ENCODE measurements around the gene GBP7.

The GBP7 gene

GRCh38 chr1:89125240-89125912 is 50.4 kb downstream of the GBP7 start:
- TF ChIP-seq, protein P1, sequence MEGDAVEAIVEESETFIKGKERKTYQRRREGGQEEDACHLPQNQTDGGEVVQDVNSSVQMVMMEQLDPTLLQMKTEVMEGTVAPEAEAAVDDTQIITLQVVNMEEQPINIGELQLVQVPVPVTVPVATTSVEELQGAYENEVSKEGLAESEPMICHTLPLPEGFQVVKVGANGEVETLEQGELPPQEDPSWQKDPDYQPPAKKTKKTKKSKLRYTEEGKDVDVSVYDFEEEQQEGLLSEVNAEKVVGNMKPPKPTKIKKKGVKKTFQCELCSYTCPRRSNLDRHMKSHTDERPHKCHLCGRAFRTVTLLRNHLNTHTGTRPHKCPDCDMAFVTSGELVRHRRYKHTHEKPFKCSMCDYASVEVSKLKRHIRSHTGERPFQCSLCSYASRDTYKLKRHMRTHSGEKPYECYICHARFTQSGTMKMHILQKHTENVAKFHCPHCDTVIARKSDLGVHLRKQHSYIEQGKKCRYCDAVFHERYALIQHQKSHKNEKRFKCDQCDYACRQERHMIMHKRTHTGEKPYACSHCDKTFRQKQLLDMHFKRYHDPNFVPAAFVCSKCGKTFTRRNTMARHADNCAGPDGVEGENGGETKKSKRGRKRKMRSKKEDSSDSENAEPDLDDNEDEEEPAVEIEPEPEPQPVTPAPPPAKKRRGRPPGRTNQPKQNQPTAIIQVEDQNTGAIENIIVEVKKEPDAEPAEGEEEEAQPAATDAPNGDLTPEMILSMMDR (IDR thresholded peaks at IDR 0.05; ENCODE audit: insufficient read depth, low read depth, low read length, missing control alignments) = no peak
- peak overlapping the region; percentile 14 for H3K4me3 ChIP-seq (ENCODE audit: low read length)

DNA sequence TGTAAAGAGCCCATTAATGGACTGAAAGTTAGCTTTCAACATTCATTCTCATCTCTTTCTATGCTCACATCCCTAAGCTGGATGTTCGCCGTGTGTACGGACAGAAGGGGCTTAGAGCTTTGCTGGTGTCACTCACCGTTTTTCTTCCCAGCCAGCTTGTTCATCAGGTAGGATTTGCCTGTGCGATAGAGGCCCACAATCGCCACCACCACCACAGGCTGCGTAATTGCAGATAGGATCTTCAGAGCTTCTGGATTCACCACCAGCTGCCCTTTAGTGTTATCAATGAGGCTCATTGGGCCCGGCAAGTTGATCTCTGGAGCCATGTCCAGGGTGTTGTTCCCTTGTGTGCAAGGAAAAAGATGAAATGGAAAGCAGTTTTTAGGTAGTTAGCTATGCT is 54.2 kb downstream of the GBP7 start:
- no peak overlapping the region for H3K4me3 ChIP-seq (ENCODE audit: low read length)
- no peak for DNase-seq (ENCODE audit: low read depth)
- TF ChIP-seq, protein P1 (IDR thresholded peaks at IDR 0.05; ENCODE audit: insufficient read depth, low read depth, low read length, missing control alignments) = no peak

More at GRCh38 chr1:89125240-89125912, 50.4 kb downstream of the GBP7 start:
- DNase-seq (ENCODE audit: low read depth) = peak; percentile 1

DNA sequence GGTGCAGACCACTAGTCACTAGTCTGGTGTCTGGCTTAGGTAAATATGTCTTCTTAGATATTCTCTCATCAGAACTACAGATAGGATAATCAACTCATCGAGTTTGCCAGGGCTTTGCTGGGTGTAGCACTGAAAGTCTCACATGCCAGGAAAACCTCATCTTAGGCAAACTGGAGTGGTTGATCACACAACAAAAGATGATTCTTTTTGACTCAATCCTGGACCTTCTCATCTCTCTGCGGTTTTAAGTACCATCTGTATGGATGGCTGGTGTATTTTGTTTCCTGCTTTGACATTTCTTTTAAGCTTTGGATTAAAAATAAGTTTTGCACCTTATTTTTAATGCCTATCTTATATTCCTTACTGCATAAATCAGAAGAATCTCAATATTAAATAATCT is 61.1 kb downstream of the GBP7 start:
- TF ChIP-seq, protein P1 (IDR thresholded peaks at IDR 0.05; ENCODE audit: insufficient read depth, low read depth, low read length, missing control alignments) = no peak
- DNase-seq (ENCODE audit: low read depth) = no peak
- H3K4me3 ChIP-seq (ENCODE audit: low read length) = no peak overlapping the region

GRCh38 chr1:89112871-89113613 is 62.8 kb downstream of the GBP7 start:
- DNase-seq (ENCODE audit: low read depth) = no peak
- no peak overlapping the region for H3K4me3 ChIP-seq (ENCODE audit: low read length)
- TF ChIP-seq, protein P1 (IDR thresholded peaks at IDR 0.05; ENCODE audit: insufficient read depth, low read depth, low read length, missing control alignments) = no peak

GRCh38 chr1:89104687-89105086 is 71.1 kb downstream of the GBP7 start:
- TF ChIP-seq, protein P1 (IDR thresholded peaks at IDR 0.05; ENCODE audit: insufficient read depth, low read depth, low read length, missing control alignments) = no peak
- DNase-seq (ENCODE audit: low read depth) = no peak
- H3K4me3 ChIP-seq (ENCODE audit: low read length) = no peak overlapping the region

DNA sequence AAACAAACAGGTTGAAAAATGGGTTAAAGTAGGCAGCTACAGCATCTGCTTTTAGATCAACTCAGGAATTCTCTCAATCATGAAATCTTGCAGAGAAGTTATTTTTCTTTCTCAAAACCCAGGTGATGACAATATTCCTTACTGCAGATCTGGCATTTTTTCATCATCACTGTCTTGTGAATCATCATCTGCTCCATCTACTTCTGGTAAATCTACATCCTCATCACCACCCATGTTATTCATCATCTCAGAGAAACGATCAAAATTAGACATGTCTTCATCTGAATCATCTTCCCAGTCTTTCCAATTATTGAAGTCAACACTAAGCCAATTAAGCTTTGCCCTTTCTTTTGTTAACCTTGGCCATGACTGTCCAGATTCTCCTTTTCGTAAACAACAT is 71.7 kb downstream of the GBP7 start:
- peak; percentile 60 for DNase-seq (ENCODE audit: low read depth)
- no peak overlapping the region for H3K4me3 ChIP-seq (ENCODE audit: low read length)
- TF ChIP-seq, protein P1 (IDR thresholded peaks at IDR 0.05; ENCODE audit: insufficient read depth, low read depth, low read length, missing control alignments) = no peak

Measured in epithelial cell of esophagus (primary cell).